ENCODE measurements around the gene YBX1. TPM values are rescaled to one million over a fixed set of nuclear protein-coding genes. Genes with fewer than 3 reads are reported as not detected.

YBX1 gene
- total RNA-seq, 1 experiment from 2014 or later, result 1,098 TPM

DNA sequence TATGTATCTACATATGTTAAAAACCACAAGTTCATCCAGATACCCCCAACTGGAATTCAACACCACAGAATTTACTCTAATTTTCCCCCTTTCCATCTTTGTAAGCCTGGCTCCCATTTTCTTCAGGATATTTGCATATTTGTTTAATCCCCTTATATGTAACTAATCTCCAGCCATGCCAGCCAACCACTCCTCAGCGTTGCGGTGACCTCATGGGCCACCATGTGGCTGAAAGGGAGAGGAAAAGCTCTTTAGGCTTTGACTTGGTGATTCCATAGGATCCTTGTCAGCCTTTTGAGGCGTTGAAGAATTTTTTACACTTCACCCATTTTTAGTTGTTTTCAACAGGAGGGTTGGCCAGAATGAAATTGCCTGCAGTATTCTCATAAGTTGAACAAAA lies 47.8 kb downstream of the YBX1 start:
- Mint-ChIP-seq H3K9me3 (no peaks in the 10 kb centered on the region), H3K4me3 (no peak overlapping the region), H3K4me1 (peaks cover 15% of the 10 kb centered on the region), H3K27ac (no peak overlapping the region), H3K36me3 (no peaks in the 10 kb centered on the region), H3K27me3 (ENCODE audit: low read depth) (no peaks in the 10 kb centered on the region)
- DNase-seq (ENCODE audit: low spot score) (peak; percentile 39), ATAC-seq (peak; percentile 71)
- ChIA-PET CTCF (interaction anchor here (0.9 to 1.7 kb wide), 8 partner anchors 10 to 344 kb away, joined by 3 to 8 read pairs (median 3); partner anchors contain the start of gene CLDN19), POLR2A (interaction anchor here (0.7 kb wide), 1 partner anchor 36 kb away, joined by 3 read pairs; no protein-coding TSS in a partner anchor)
- TF ChIP-seq, protein P1, sequence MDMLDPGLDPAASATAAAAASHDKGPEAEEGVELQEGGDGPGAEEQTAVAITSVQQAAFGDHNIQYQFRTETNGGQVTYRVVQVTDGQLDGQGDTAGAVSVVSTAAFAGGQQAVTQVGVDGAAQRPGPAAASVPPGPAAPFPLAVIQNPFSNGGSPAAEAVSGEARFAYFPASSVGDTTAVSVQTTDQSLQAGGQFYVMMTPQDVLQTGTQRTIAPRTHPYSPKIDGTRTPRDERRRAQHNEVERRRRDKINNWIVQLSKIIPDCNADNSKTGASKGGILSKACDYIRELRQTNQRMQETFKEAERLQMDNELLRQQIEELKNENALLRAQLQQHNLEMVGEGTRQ (CRISPR knock-in tag; IDR thresholded peaks at IDR 0.05), result no peak
- TF ChIP-seq, protein P2, sequence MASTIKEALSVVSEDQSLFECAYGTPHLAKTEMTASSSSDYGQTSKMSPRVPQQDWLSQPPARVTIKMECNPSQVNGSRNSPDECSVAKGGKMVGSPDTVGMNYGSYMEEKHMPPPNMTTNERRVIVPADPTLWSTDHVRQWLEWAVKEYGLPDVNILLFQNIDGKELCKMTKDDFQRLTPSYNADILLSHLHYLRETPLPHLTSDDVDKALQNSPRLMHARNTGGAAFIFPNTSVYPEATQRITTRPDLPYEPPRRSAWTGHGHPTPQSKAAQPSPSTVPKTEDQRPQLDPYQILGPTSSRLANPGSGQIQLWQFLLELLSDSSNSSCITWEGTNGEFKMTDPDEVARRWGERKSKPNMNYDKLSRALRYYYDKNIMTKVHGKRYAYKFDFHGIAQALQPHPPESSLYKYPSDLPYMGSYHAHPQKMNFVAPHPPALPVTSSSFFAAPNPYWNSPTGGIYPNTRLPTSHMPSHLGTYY (CRISPR knock-in tag; IDR thresholded peaks at IDR 0.05), result no peak
- TF ChIP-seq FOXP1 (CRISPR knock-in tag; IDR thresholded peaks at IDR 0.05; ENCODE audit: borderline replicate concordance) (no peak), FOXJ3 (CRISPR knock-in tag; IDR thresholded peaks at IDR 0.05; ENCODE audit: borderline replicate concordance) (no peak)

DNA sequence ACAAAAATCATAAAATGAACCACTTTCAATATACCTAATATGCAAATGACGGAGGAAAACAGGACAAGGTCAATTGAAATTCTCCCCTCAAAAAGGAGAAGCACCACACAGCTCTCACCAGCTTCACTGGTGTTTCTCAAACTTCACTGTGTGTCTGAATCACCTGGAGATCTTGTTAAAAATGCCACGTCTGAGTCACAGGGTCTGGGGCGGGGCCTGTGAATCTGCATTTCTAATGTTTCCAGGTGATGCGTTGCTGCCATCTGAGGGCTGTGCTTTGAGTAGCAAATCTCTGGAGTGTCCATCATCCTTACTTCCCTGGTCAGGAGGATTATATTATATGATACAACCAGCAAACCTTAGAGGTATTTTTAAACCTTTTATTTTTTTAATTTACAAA lies 48.8 kb downstream of the YBX1 start:
- Mint-ChIP-seq H3K4me1 (peaks cover 15% of the 10 kb centered on the region), H3K9me3 (no peaks in the 10 kb centered on the region), H3K27ac (no peak overlapping the region), H3K36me3 (no peaks in the 10 kb centered on the region), H3K4me3 (no peak overlapping the region), H3K27me3 (ENCODE audit: low read depth) (no peaks in the 10 kb centered on the region)
- ATAC-seq (no peak; the same call in 1 of the 2 replicates), DNase-seq (ENCODE audit: low spot score) (no peak)
- TF ChIP-seq, protein P3, sequence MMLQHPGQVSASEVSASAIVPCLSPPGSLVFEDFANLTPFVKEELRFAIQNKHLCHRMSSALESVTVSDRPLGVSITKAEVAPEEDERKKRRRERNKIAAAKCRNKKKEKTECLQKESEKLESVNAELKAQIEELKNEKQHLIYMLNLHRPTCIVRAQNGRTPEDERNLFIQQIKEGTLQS (CRISPR knock-in tag; conservative IDR thresholded peaks at IDR 0.05), result no peak
- no peak for TF ChIP-seq TP53 (CRISPR knock-in tag; IDR thresholded peaks at IDR 0.05)
- no peak for TF ChIP-seq PRRX2 (CRISPR knock-in tag; IDR thresholded peaks at IDR 0.05)
- TF ChIP-seq ESRRA (CRISPR knock-in tag; IDR thresholded peaks at IDR 0.05; ENCODE audit: borderline replicate concordance), result no peak
- TF ChIP-seq NR1H2 (CRISPR knock-in tag; IDR thresholded peaks at IDR 0.05), result no peak
- TF ChIP-seq, protein P4, sequence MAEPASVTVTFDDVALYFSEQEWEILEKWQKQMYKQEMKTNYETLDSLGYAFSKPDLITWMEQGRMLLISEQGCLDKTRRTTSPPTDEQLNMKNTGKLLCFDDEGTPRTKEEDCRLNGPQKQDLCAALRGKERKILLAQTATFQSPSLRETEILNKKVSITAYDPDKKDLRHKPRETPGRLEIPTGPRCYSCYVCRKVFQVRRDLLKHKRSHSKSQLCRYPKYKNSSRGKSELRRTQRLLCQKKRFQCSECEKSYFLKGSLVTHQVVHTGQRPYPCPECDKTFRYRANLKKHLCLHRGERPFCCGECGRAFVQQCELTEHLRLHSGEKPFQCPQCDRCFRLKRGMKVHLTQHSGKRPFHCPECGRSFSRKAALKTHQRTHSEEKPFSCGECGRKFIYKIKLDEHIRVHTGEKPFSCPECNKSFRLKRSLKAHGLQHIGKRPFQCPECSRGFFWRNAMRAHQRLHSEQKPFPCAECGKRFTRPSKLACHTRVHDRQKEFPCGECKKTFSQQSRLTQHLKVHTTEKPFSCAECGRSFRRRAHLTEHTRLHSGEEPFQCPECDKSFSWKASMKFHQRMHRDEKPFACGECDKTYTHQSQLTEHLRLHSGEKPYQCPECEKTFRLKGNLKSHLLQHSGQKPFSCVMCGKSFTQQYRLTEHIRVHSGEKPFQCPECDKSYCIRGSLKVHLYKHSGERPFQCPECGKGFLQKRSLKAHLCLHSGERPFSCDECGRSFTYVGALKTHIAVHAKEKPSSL (CRISPR knock-in tag; conservative IDR thresholded peaks at IDR 0.05), result no peak
- TF ChIP-seq EMX1 (CRISPR knock-in tag; IDR thresholded peaks at IDR 0.05), result no peak
- TF ChIP-seq ZNF121 (CRISPR knock-in tag; IDR thresholded peaks at IDR 0.05), result no peak
- TF ChIP-seq, protein P5, sequence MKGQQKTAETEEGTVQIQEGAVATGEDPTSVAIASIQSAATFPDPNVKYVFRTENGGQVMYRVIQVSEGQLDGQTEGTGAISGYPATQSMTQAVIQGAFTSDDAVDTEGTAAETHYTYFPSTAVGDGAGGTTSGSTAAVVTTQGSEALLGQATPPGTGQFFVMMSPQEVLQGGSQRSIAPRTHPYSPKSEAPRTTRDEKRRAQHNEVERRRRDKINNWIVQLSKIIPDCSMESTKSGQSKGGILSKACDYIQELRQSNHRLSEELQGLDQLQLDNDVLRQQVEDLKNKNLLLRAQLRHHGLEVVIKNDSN (CRISPR knock-in tag; IDR thresholded peaks at IDR 0.05), result no peak
- TF ChIP-seq, protein P6, sequence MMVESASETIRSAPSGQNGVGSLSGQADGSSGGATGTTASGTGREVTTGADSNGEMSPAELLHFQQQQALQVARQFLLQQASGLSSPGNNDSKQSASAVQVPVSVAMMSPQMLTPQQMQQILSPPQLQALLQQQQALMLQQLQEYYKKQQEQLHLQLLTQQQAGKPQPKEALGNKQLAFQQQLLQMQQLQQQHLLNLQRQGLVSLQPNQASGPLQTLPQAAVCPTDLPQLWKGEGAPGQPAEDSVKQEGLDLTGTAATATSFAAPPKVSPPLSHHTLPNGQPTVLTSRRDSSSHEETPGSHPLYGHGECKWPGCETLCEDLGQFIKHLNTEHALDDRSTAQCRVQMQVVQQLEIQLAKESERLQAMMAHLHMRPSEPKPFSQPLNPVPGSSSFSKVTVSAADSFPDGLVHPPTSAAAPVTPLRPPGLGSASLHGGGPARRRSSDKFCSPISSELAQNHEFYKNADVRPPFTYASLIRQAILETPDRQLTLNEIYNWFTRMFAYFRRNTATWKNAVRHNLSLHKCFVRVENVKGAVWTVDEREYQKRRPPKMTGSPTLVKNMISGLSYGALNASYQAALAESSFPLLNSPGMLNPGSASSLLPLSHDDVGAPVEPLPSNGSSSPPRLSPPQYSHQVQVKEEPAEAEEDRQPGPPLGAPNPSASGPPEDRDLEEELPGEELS (CRISPR knock-in tag; IDR thresholded peaks at IDR 0.05), result no peak
- TF ChIP-seq ZNF423 (CRISPR knock-in tag; IDR thresholded peaks at IDR 0.05), result no peak
- no peak for TF ChIP-seq NR2C2 (CRISPR knock-in tag; IDR thresholded peaks at IDR 0.05)
- no peak for TF ChIP-seq RORB (CRISPR knock-in tag; IDR thresholded peaks at IDR 0.05)
- ChIA-PET CTCF (interaction anchor here (0.6 to 1.7 kb wide), 8 partner anchors 9 to 276 kb away, joined by 3 to 8 read pairs (median 3); partner anchors contain the start of gene CLDN19), POLR2A (interaction anchor here (0.7 kb wide), 1 partner anchor 29 kb away, joined by 5 read pairs; no protein-coding TSS in a partner anchor)
